ENCODE results near the gene ESRRA.
"Not testable (repeated sequence)": the region's sequence is repeated elsewhere in the genome, so short reads cannot be mapped to it uniquely, and the experiment has no call there.

The ESRRA gene

GRCh38 chr11:64304316-64305072 lies 830 bp upstream of the ESRRA start:
- H3K4me3 ChIP-seq (ENCODE audit: low read length): peak overlapping the region; percentile 87
- peak; percentile 90 for DNase-seq (ENCODE audit: low read depth, low spot score)

- peak overlapping the region; percentile 90 for H3K4me3 ChIP-seq (ENCODE audit: low read length)
- peak; percentile 63 for DNase-seq (ENCODE audit: low read depth, low spot score)
These were observed 603 bp downstream of the ESRRA start for GRCh38 chr11:64305691-64306562.

- no peak for DNase-seq (ENCODE audit: low read depth, low spot score)
- H3K4me3 ChIP-seq (ENCODE audit: low read length): peak overlapping the region; percentile 90
These were observed 1.2 kb downstream of the ESRRA start for GRCh38 chr11:64306563-64306875.

- DNase-seq (ENCODE audit: low read depth, low spot score): no peak
- H3K4me3 ChIP-seq (ENCODE audit: low read length): peak overlapping the region; percentile 90
These were observed 1.7 kb downstream of the ESRRA start for GRCh38 chr11:64306876-64307622.

- not testable (repeated sequence) for DNase-seq (ENCODE audit: low read depth, low spot score); H3K4me3 ChIP-seq (ENCODE audit: low read length)
These were observed 2.5 kb downstream of the ESRRA start for GRCh38 chr11:64307795-64308194.

GRCh38 chr11:64312947-64313346 lies 7.6 kb downstream of the ESRRA start:
- H3K4me3 ChIP-seq (ENCODE audit: low read length): no peak overlapping the region
- no peak for DNase-seq (ENCODE audit: low read depth, low spot score)

GRCh38 chr11:64313491-64314145 lies 8.3 kb downstream of the ESRRA start:
- no peak for DNase-seq (ENCODE audit: low read depth, low spot score)
- H3K4me3 ChIP-seq (ENCODE audit: low read length): no peak overlapping the region

- no peak overlapping the region for H3K4me3 ChIP-seq (ENCODE audit: low read length)
- DNase-seq (ENCODE audit: low read depth, low spot score): no peak
These were observed 9.0 kb downstream of the ESRRA start for GRCh38 chr11:64314146-64314804.

GRCh38 chr11:64314805-64315561 lies 9.7 kb downstream of the ESRRA start:
- H3K4me3 ChIP-seq (ENCODE audit: low read length): no peak overlapping the region
- no peak for DNase-seq (ENCODE audit: low read depth, low spot score)

GRCh38 chr11:64315667-64316526 lies 10.6 kb downstream of the ESRRA start:
- not testable (repeated sequence) for DNase-seq (ENCODE audit: low read depth, low spot score)
- peak overlapping the region; percentile 85 for H3K4me3 ChIP-seq (ENCODE audit: low read length)

- H3K4me3 ChIP-seq (ENCODE audit: low read length): peak overlapping the region; percentile 85
- no peak for DNase-seq (ENCODE audit: low read depth, low spot score)
These were observed 11.5 kb downstream of the ESRRA start for GRCh38 chr11:64316672-64317324.

GRCh38 chr11:64317325-64317960 lies 12.1 kb downstream of the ESRRA start, which contains the start of gene TRMT112:
TRMT112 (minus strand) TSS chr11:64317559; CDS start chr11:64317526, 33 bp downstream.
- DNase-seq (ENCODE audit: low read depth, low spot score): peak; percentile 100
- peak within 1 kb of the TSS; percentile 85 for H3K4me3 ChIP-seq (ENCODE audit: low read length)

GRCh38 chr11:64317961-64318765 lies 12.8 kb downstream of the ESRRA start, which contains the start of gene PRDX5:
PRDX5 (plus strand) TSS chr11:64318121; CDS start chr11:64318216, 95 bp downstream.
- DNase-seq (ENCODE audit: low read depth, low spot score): peak; percentile 95
- H3K4me3 ChIP-seq (ENCODE audit: low read length): peak within 1 kb of the TSS; percentile 85

- no peak for DNase-seq (ENCODE audit: low read depth, low spot score)
- H3K4me3 ChIP-seq (ENCODE audit: low read length): peak overlapping the region; percentile 85
These were observed 13.7 kb downstream of the ESRRA start for GRCh38 chr11:64318766-64319761.

Measured in Jurkat, Clone E6-1 (cell line).